Panc1 (cell line): Measurements from ENCODE around the gene AP1B1. TPM values are rescaled to one million over a fixed set of nuclear protein-coding genes. Genes with fewer than 3 reads are reported as not detected.

ENCODE experiments used
- ATAC-seq: fragments of 200-7000 bp; cut with Tn5 transposase; 2 replicates; pipeline ENCODE4 v1.9.1; 2020; ENCODE audit warnings: mild to moderate bottlenecking, moderate library complexity
- BruUV-seq: library from RNA; stranded (reverse); fragments of 400-500 nt; replicated peaks from 2 replicates; lab custom pipeline; 2021; lab: Mats Ljungman, UMichigan
- CTCF ChIA-PET: fragments of 300-600 bp; sonication (Branson Sonifier 250); formaldehyde crosslinking; loops from one replicate; lab custom pipeline; 2022; ENCODE audit warnings: antibody characterized with exemption; lab: Charles Lee
- POLR2A ChIA-PET: fragments of 300-600 bp; sonication (Branson Sonifier 250); formaldehyde crosslinking; loops from one replicate; lab custom pipeline; 2022; ENCODE audit warnings: antibody characterized with exemption; lab: Charles Lee
- DNase-seq: peaks from one replicate; pipeline ENCODE4 v3.0.0-alpha.2; 2010; ENCODE audit warnings: low read depth, low spot score
- H3K27ac ChIP-seq: 2 replicates; pipeline ENCODE4 v1.5.1; 2011; ENCODE audit warnings: mild to moderate bottlenecking, low read length, inconsistent platforms
- H3K27me3 ChIP-seq: fragments of 200-500 bp; sonication (Bioruptor generic); 2 replicates; pipeline ENCODE4 v1.6.0; 2014; ENCODE audit warnings: low read length, inconsistent platforms; ENCODE audit not compliant: control insufficient read depth, insufficient read depth
- H3K36me3 ChIP-seq: fragments of 200-500 bp; sonication (Bioruptor generic); 2 replicates; pipeline ENCODE4 v1.5.1; 2014; ENCODE audit warnings: inconsistent platforms, mild to moderate bottlenecking, low read length, moderate library complexity; ENCODE audit not compliant: control insufficient read depth, insufficient read depth
- H3K4me1 ChIP-seq: 2 replicates; pipeline ENCODE4 v1.5.1; 2011; ENCODE audit warnings: inconsistent platforms, mild to moderate bottlenecking, low read length, moderate library complexity; ENCODE audit not compliant: control insufficient read depth, insufficient read depth
- H3K4me3 ChIP-seq, 2 experiments: 2 replicates each; pipeline ENCODE4 v1.5.1; 2011 to 2012; ENCODE audit warnings: low read depth in 2 of 2, low read length in 2 of 2, mild to moderate bottlenecking in 2 of 2, inconsistent platforms in 1 of 2, moderate library complexity in 1 of 2
- H3K9me3 ChIP-seq: fragments of 200-500 bp; sonication (Bioruptor generic); 2 replicates; pipeline ENCODE4 v1.5.1; 2014; ENCODE audit warnings: low read depth, mild to moderate bottlenecking, inconsistent platforms, low read length, moderate library complexity; ENCODE audit not compliant: control insufficient read depth, insufficient read depth
- CTCF ChIP-seq: fragments of 450-650 bp; IDR thresholded peaks from 2 replicates; pipeline ENCODE4 v1.5.1; 2017; ENCODE audit warnings: mild to moderate bottlenecking
- POLR2AphosphoS5 ChIP-seq: IDR thresholded peaks from 2 replicates; pipeline ENCODE4 v1.6.1; 2012; ENCODE audit warnings: mild to moderate bottlenecking, low read depth, low read length, moderate library complexity
- REST ChIP-seq, 2 experiments: IDR thresholded peaks; 2 replicates each; pipeline ENCODE4 v1.6.1; 2011 to 2012; ENCODE audit warnings: low read depth in 2 of 2, control low read depth in 1 of 2, low read length in 1 of 2, mild to moderate bottlenecking in 1 of 2, moderate library complexity in 1 of 2; ENCODE audit not compliant: insufficient read depth in 1 of 2
- SIN3A ChIP-seq: IDR thresholded peaks from 2 replicates; pipeline ENCODE4 v1.6.1; 2012; ENCODE audit warnings: low read depth, mild to moderate bottlenecking, low read length, moderate library complexity, borderline replicate concordance; ENCODE audit not compliant: insufficient read depth
- TCF7L2 ChIP-seq: IDR thresholded peaks from 2 replicates; pipeline ENCODE4 v1.6.1; 2011; ENCODE audit warnings: mild to moderate bottlenecking, low read depth, low read length, inconsistent platforms
- in situ Hi-C: cut with HindIII; loops from 2 replicates; pipeline ENCODE4 v1.10.0; 2016; ENCODE audit warnings: low sequenced_read_pairs, low pct_unique_long_range_greater_than_20kb
- intact Hi-C: fragments of 100-400 bp; cut with micrococcal nuclease; formaldehyde crosslinking; loops from one replicate; pipeline ENCODE4 v1.10.0; 2022; ENCODE audit not compliant: unreplicated experiment
- total RNA-seq: library from RNA; stranded (reverse); gene quantifications from one replicate; pipeline ENCODE4 v1.2.1, GENCODE V29; 2021; ENCODE audit not compliant: unreplicated experiment

The AP1B1 gene
- total RNA-seq, 1 experiment from 2014 or later: 48.6 TPM

- intact Hi-C loops: no loop called here
- ATAC-seq: no peak
- in situ Hi-C loops: no loop called here
- Histone ChIP-seq H3K36me3 (peaks cover 8% of the 10 kb centered on the region), H3K9me3 (no peaks in the 10 kb centered on the region), H3K27me3 (no peaks in the 10 kb centered on the region), H3K27ac (no peak overlapping the region), H3K4me1 (peaks cover 11% of the 10 kb centered on the region), H3K4me3 (no peak overlapping the region)
- DNase-seq: no peak
- POLR2A ChIA-PET: no interaction called here
- CTCF ChIA-PET: interaction anchor here (0.7 kb wide), 1 partner anchor 57 kb away, joined by 3 read pairs; no protein-coding TSS in a partner anchor
- no TSS peak for BruUV-seq
- TF ChIP-seq SIN3A (no peak), CTCF (no peak), POLR2AphosphoS5 (no peak), TCF7L2 (no peak), REST (IDR thresholded peaks at IDR 0.05; ENCODE audit: insufficient read depth in 1 of 2, low read depth in 2 of 2, low read length in 1 of 2) (no peak)
These were observed 86.0 kb downstream of the AP1B1 start for GRCh38 chr22:29302402-29302680.

DNA sequence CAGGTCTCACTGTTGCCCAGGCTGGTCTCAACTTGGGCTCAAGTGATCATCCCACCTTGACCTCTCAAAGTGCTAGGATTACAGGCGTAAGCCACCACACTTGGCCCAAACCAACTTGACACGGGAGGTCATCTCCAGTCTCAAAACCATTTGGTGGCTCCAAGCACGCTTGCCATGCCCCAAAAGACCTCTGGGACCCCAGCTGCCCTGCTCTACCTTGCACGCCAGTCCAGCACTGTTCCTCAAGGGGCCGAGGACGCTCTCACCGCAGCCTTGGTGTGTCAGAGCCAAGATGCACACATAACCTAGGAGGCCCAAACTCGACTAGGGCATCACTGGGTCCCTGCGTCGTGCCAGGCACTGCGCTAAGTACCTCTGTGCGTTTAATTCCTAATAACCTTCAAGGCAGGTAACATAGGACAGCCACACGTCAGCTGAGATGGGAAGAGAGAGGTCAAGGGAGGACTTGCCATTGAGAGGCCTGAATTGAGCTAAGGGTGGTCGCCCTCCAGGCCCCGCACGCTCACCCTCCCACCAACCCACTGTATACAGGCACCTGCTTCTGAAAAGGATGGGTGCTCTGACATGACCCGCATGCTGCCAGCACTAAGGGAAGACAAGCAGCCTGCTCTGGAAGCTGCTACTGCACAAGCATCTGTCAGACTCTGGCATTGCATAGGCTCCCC, 86.5 kb downstream of the AP1B1 start:
- ATAC-seq: no peak
- Histone ChIP-seq H3K9me3 (no peaks in the 10 kb centered on the region), H3K4me3 (no peak overlapping the region), H3K36me3 (peaks cover 13% of the 10 kb centered on the region), H3K27me3 (no peaks in the 10 kb centered on the region), H3K4me1 (peaks cover 11% of the 10 kb centered on the region), H3K27ac (no peak overlapping the region)
- DNase-seq: no peak
- BruUV-seq: no TSS peak
- no peak for TF ChIP-seq SIN3A
- no peak for TF ChIP-seq POLR2AphosphoS5
- no peak for TF ChIP-seq CTCF
- no peak for TF ChIP-seq REST (IDR thresholded peaks at IDR 0.05; ENCODE audit: insufficient read depth in 1 of 2, low read depth in 2 of 2, low read length in 1 of 2)
- no peak for TF ChIP-seq TCF7L2
- in situ Hi-C loops: no loop called here
- CTCF ChIA-PET: no interaction called here
- intact Hi-C loops: no loop called here
- POLR2A ChIA-PET: no interaction called here
